ENCODE measurements around the gene KLHL29. TPM values are rescaled to one million over a fixed set of nuclear protein-coding genes. Genes with fewer than 3 reads are reported as not detected.

Gene KLHL29
- total RNA-seq, 4 donors from 2014 or later = 39.6 to 52.0 (median 40.4) TPM

DNA sequence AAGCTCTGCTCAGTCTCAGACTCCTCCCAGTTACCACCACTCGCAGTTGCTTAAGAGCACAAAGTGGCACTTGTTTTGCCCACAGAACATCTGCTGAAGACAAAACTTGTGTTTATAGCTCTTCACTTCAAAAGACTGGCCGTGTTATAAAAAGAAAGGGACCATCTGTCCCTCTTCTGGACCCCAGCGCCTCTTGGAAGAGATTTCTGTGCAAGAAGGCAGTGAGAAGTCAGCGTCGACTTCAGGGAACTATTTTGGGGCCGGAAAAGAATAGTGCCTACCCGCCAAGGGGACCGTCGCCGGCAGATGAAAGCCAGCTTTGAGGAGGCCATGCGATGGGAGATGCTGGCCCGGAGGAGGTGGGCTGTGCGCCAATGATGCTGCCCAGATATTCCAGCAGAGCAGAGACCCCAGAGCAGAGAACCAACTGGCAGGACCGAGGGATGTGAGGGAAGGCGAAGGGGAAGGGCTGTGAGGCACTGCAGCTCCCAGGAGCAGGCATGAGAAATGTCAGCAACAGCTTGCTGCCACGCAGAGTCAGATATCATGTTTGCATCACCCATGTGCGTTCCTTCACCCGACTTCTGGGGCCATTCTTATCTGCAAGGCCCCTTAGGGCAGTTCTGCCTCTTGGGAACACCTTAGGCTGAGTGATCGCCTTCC is 271.1 kb downstream of the KLHL29 start:
- Histone ChIP-seq H3K9me3 (peaks cover 0 to 6% (median 0%) of the 10 kb centered on the region in 4 donors), H3K4me3 (no peak overlapping the region), H3K27ac (peak overlapping the region in 2 of 4 donors; percentile 25 to 44), H3K36me3 (peaks cover 0 to 48% (median 0%) of the 10 kb centered on the region in 3 donors), H3K27me3 (no peaks in the 10 kb centered on the region), H3K4me1 (peaks cover 0 to 20% (median 0%) of the 10 kb centered on the region in 4 donors)
- no peak for DNase-seq (ENCODE audit: low spot score in 2 of 2)
- TF ChIP-seq POLR2A (IDR thresholded peaks at IDR 0.05) = no peak
- TF ChIP-seq EP300 (IDR thresholded peaks at IDR 0.05) = no peak
- no peak for TF ChIP-seq CTCF (IDR thresholded peaks at IDR 0.05)
- WGBS, 2 donors = 51 to 55% methylated on average over 19 of the region's 19 CpGs

GRCh38 chr2:23656597-23656973 is 271.6 kb downstream of the KLHL29 start:
- Histone ChIP-seq H3K27ac (peak overlapping the region in 2 of 4 donors; percentile 25 to 44), H3K27me3 (no peaks in the 10 kb centered on the region), H3K4me1 (peaks cover 0 to 23% (median 0%) of the 10 kb centered on the region in 4 donors), H3K36me3 (peaks cover 0 to 43% (median 0%) of the 10 kb centered on the region in 3 donors), H3K9me3 (peaks cover 0 to under 1% (median 0%) of the 10 kb centered on the region in 4 donors), H3K4me3 (no peak overlapping the region)
- no peak for DNase-seq (ENCODE audit: low spot score in 2 of 2)
- 45 to 47% methylated on average over 10 of the region's 10 CpGs for WGBS, 2 donors
- TF ChIP-seq CTCF (IDR thresholded peaks at IDR 0.05) (no peak), EP300 (IDR thresholded peaks at IDR 0.05) (no peak), POLR2A (IDR thresholded peaks at IDR 0.05) (no peak)

DNA sequence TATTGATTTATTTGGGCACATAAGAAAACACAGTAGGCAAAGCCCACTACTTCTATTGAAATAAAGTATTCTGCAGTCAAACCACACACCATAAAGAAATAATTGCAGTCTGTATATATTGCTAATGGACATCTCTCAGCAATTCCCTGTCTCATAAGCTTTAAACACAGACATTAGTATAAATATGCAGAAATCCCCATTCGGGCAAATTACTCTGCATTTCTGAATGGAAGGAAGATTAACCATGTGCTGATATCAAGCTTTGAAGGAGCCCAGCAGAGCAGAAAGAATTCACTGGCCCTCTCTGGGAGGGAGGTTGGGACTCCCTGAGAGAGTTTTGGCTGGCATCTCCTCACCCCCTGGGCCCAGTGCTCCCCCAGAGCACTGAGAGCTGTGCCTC is 272.4 kb downstream of the KLHL29 start:
- H3K9me3 ChIP-seq = no peaks in the 10 kb centered on the region
- 46 to 50% methylated on average over 1 of the region's 1 CpG for WGBS, 2 donors
- H3K4me1 ChIP-seq = peaks cover 0 to 28% (median 0%) of the 10 kb centered on the region in 4 donors
- no peaks in the 10 kb centered on the region for H3K27me3 ChIP-seq
- H3K36me3 ChIP-seq = peaks cover 0 to 35% (median 0%) of the 10 kb centered on the region in 3 donors
- H3K4me3 ChIP-seq = no peak overlapping the region
- H3K27ac ChIP-seq = peak overlapping the region in 1 of 4 donors; percentile 42
- TF ChIP-seq CTCF (IDR thresholded peaks at IDR 0.05) = no peak
- no peak for TF ChIP-seq POLR2A (IDR thresholded peaks at IDR 0.05)
- no peak for TF ChIP-seq EP300 (IDR thresholded peaks at IDR 0.05)
- no peak for DNase-seq (ENCODE audit: low spot score in 2 of 2)

- Histone ChIP-seq H3K36me3 (peaks cover 0 to 31% (median 0%) of the 10 kb centered on the region in 3 donors), H3K9me3 (no peaks in the 10 kb centered on the region), H3K27me3 (no peaks in the 10 kb centered on the region), H3K4me3 (no peak overlapping the region), H3K27ac (peak overlapping the region in 1 of 4 donors; percentile 42), H3K4me1 (peaks cover 0 to 34% (median 0%) of the 10 kb centered on the region in 4 donors)
- 87 to 88% methylated on average over 7 of the region's 7 CpGs for WGBS, 2 donors
- TF ChIP-seq POLR2A (IDR thresholded peaks at IDR 0.05) = no peak
- DNase-seq (ENCODE audit: low spot score in 2 of 2) = no peak
These were observed 273.0 kb downstream of the KLHL29 start for GRCh38 chr2:23657934-23658333.

GRCh38 chr2:23658466-23658942 is 273.5 kb downstream of the KLHL29 start:
- no peak for TF ChIP-seq CTCF (IDR thresholded peaks at IDR 0.05)
- no peak for TF ChIP-seq POLR2A (IDR thresholded peaks at IDR 0.05)
- no peak for TF ChIP-seq EP300 (IDR thresholded peaks at IDR 0.05)

More at GRCh38 chr2:23658466-23658942, 273.5 kb downstream of the KLHL29 start:
- no peaks in the 10 kb centered on the region for H3K27me3 ChIP-seq
- WGBS, 2 donors = 69 to 82% methylated on average over 19 of the region's 19 CpGs
- H3K36me3 ChIP-seq = peaks cover 0 to 25% (median 0%) of the 10 kb centered on the region in 3 donors
- peak overlapping the region in 1 of 4 donors; percentile 42 for H3K27ac ChIP-seq
- H3K9me3 ChIP-seq = no peaks in the 10 kb centered on the region
- no peak for DNase-seq (ENCODE audit: low spot score in 2 of 2)
- no peak overlapping the region for H3K4me3 ChIP-seq
- peaks cover 0 to 40% (median 1%) of the 10 kb centered on the region in 4 donors for H3K4me1 ChIP-seq

All from tibial nerve (tissue), 4 donors.